H1 (cell line): ENCODE results near the gene WDR3. TPM values are rescaled to one million over a fixed set of nuclear protein-coding genes. Genes with fewer than 3 reads are reported as not detected.

ENCODE experiments used
- CTCF ChIA-PET: fragments of 300-600 bp; sonication (Branson Sonifier 250); formaldehyde crosslinking; loops from one replicate; lab custom pipeline; 2021; ENCODE audit not compliant: partially characterized antibody; lab: Charles Lee
- POLR2A ChIA-PET: fragments of 300-600 bp; sonication (Branson Sonifier 250); formaldehyde crosslinking; loops from one replicate; lab custom pipeline; 2021; ENCODE audit warnings: inconsistent platforms; ENCODE audit not compliant: partially characterized antibody; lab: Charles Lee
- DNase-seq, 2 experiments: peaks; one replicate each; pipeline versions ENCODE4 v3.0.0 to v3.0.0-alpha.2; 2010 to 2022; ENCODE audit warnings: low spot score in 2 of 2, low read depth in 1 of 2, mixed read lengths in 1 of 2
- FAIRE-seq: peaks from 2 replicates; lab custom pipeline; 2011; peaks lifted over from hg19 to GRCh38; lab: Jason Lieb, UNC
- H2AFZ ChIP-seq: 2 replicates; pipeline ENCODE4 v1.8.1; 2012; ENCODE audit warnings: low read length, inconsistent platforms
- H2AK5ac ChIP-seq: 2 replicates; pipeline ENCODE4 v1.6.1; 2013; ENCODE audit warnings: low read depth, low read length
- H2BK120ac ChIP-seq: replicated peaks from 2 replicates; pipeline ENCODE3; 2013; ENCODE audit warnings: low read depth, low read length, inconsistent platforms
- H2BK12ac ChIP-seq: 2 replicates; pipeline ENCODE4 v1.6.1; 2013; ENCODE audit warnings: low read depth, low read length
- H2BK15ac ChIP-seq: 2 replicates; pipeline ENCODE4 v1.6.1; 2013; ENCODE audit warnings: low read length
- H2BK20ac ChIP-seq: 2 replicates; pipeline ENCODE4 v1.6.1; 2013; ENCODE audit warnings: low read length
- H2BK5ac ChIP-seq: 2 replicates; pipeline ENCODE4 v1.6.1; 2013; ENCODE audit warnings: low read depth, low read length
- H3K14ac ChIP-seq: 2 replicates; pipeline ENCODE4 v1.6.1; 2013; ENCODE audit warnings: inconsistent platforms; ENCODE audit not compliant: insufficient read length
- H3K18ac ChIP-seq: 2 replicates; pipeline ENCODE4 v1.6.1; 2013; ENCODE audit warnings: low read length; ENCODE audit errors: extremely low read depth
- H3K23ac ChIP-seq: 2 replicates; pipeline ENCODE4 v1.6.1; 2013; ENCODE audit warnings: inconsistent platforms; ENCODE audit not compliant: insufficient read length
- H3K23me2 ChIP-seq: 2 replicates; pipeline ENCODE4 v1.6.1; 2013; ENCODE audit warnings: low read depth, low read length
- H3K27ac ChIP-seq: 2 replicates; pipeline ENCODE4 v1.6.1; 2011; ENCODE audit warnings: low read depth, low read length, inconsistent platforms
- H3K27me3 ChIP-seq, 4 experiments: replicated peaks in 1 of 4; 1 replicate in 1 of 4; 2 replicates in 3 of 4; pipeline versions ENCODE4 v1.6.1 to v1.8.1; 2011 to 2013; ENCODE audit warnings: low read length in 3 of 4, mild to moderate bottlenecking in 3 of 4, inconsistent platforms in 2 of 4, mixed read lengths in 2 of 4, moderate library complexity in 1 of 4; ENCODE audit not compliant: control insufficient read depth in 3 of 4, insufficient read depth in 3 of 4; ENCODE audit errors: extremely low read depth in 1 of 4
- H3K36me3 ChIP-seq, 4 experiments: 2 replicates each; pipeline versions ENCODE4 v1.6.1 to v1.8.1; 2011 to 2013; ENCODE audit warnings: mild to moderate bottlenecking in 4 of 4, low read length in 3 of 4, moderate library complexity in 2 of 4, control low read depth in 1 of 4, inconsistent platforms in 1 of 4; ENCODE audit not compliant: insufficient read depth in 4 of 4, control insufficient read depth in 2 of 4
- H3K4ac ChIP-seq: replicated peaks from 2 replicates; pipeline ENCODE3; 2013; ENCODE audit warnings: low read length, low read depth, mixed read lengths, inconsistent platforms; ENCODE audit not compliant: insufficient read length
- H3K4me1 ChIP-seq, 4 experiments: replicated peaks in 1 of 4; 1 replicate in 1 of 4; 2 replicates in 3 of 4; pipeline versions ENCODE4 v1.6.1 to v1.8.1; 2011 to 2013; ENCODE audit warnings: low read length in 3 of 4, inconsistent platforms in 2 of 4, mixed read lengths in 1 of 4; ENCODE audit not compliant: insufficient read depth in 4 of 4, control insufficient read depth in 3 of 4
- H3K4me2 ChIP-seq, 2 experiments: 2 replicates each; pipeline versions ENCODE4 v1.6.1 to v1.8.1; 2011 to 2013; ENCODE audit warnings: low read depth in 2 of 2, low read length in 2 of 2, control low read depth in 1 of 2, inconsistent platforms in 1 of 2, mild to moderate bottlenecking in 1 of 2; ENCODE audit not compliant: insufficient read depth in 1 of 2
- H3K4me3 ChIP-seq, 4 experiments: fragments of 200-600, 300-600 bp in 1 of 4; sonication (generic), shearing (Covaris generic), sonication (Bioruptor Twin) in 1 of 4; 2 replicates each; pipeline versions ENCODE4 v1.5.1 to v1.8.1; 2011 to 2016; ENCODE audit warnings: low read length in 4 of 4, low read depth in 3 of 4, control low read depth in 2 of 4, inconsistent platforms in 2 of 4, mild to moderate bottlenecking in 2 of 4, mixed read lengths in 1 of 4, moderate library complexity in 1 of 4; ENCODE audit not compliant: insufficient read depth in 2 of 4; ENCODE audit errors: extremely low read depth in 1 of 4
- H3K56ac ChIP-seq: replicated peaks from 2 replicates; pipeline ENCODE3; 2013; ENCODE audit warnings: low read depth, mild to moderate bottlenecking, mixed read lengths, low read length, inconsistent platforms; ENCODE audit not compliant: insufficient read length
- H3K79me1 ChIP-seq: 2 replicates; pipeline ENCODE4 v1.6.1; 2013; ENCODE audit warnings: low read depth, low read length, control low read depth
- H3K79me2 ChIP-seq, 2 experiments: 2 replicates each; pipeline versions ENCODE4 v1.6.1 to v1.8.1; 2012 to 2013; ENCODE audit warnings: low read length in 2 of 2, mild to moderate bottlenecking in 2 of 2, inconsistent platforms in 1 of 2; ENCODE audit not compliant: insufficient read depth in 2 of 2, control insufficient read depth in 1 of 2
- H3K9ac ChIP-seq, 4 experiments: replicated peaks in 1 of 4; 1 replicate in 1 of 4; 2 replicates in 3 of 4; pipeline versions ENCODE4 v1.6.1 to v1.8.1; 2011 to 2013; ENCODE audit warnings: low read depth in 3 of 4, low read length in 3 of 4, control low read depth in 2 of 4, mild to moderate bottlenecking in 2 of 4, moderate library complexity in 2 of 4, inconsistent platforms in 1 of 4; ENCODE audit errors: extremely low read depth in 1 of 4
- H3K9me3 ChIP-seq, 2 experiments: 2 replicates each; pipeline versions ENCODE4 v1.6.1 to v1.8.1; 2012 to 2013; ENCODE audit warnings: mild to moderate bottlenecking in 2 of 2, moderate library complexity in 2 of 2, control low read depth in 1 of 2, inconsistent platforms in 1 of 2, low read depth in 1 of 2, low read length in 1 of 2, mixed read lengths in 1 of 2; ENCODE audit not compliant: insufficient read depth in 2 of 2
- H4K20me1 ChIP-seq, 2 experiments: replicated peaks in 1 of 2; 2 replicates each; pipeline versions ENCODE3 to v1.8.1; 2011 to 2013; ENCODE audit warnings: inconsistent platforms in 2 of 2, low read length in 2 of 2, mild to moderate bottlenecking in 1 of 2; ENCODE audit not compliant: insufficient read depth in 2 of 2, control insufficient read depth in 1 of 2
- H4K5ac ChIP-seq: 2 replicates; pipeline ENCODE4 v1.6.1; 2013; ENCODE audit warnings: low read length, low read depth, mixed read lengths, inconsistent platforms; ENCODE audit not compliant: insufficient read length
- H4K8ac ChIP-seq: 2 replicates; pipeline ENCODE4 v1.8.0; 2013; ENCODE audit warnings: mild to moderate bottlenecking, moderate library complexity, low read length, inconsistent platforms; ENCODE audit not compliant: insufficient read depth; ENCODE audit errors: extremely low read depth
- H4K91ac ChIP-seq: replicated peaks from 2 replicates; pipeline ENCODE3; 2013; ENCODE audit warnings: low read length, mixed read lengths, inconsistent platforms; ENCODE audit not compliant: insufficient read length
- POLR2A ChIP-seq, 2 experiments: IDR thresholded peaks; 1 replicate in 1 of 2; 2 replicates in 1 of 2; pipeline ENCODE4 v1.6.1; 2011; ENCODE audit warnings: low read depth in 2 of 2, low read length in 2 of 2, mild to moderate bottlenecking in 2 of 2; ENCODE audit errors: control extremely low read depth in 1 of 2
- SP2 ChIP-seq: IDR thresholded peaks from 2 replicates; pipeline ENCODE4 v1.6.1; 2012; ENCODE audit warnings: mild to moderate bottlenecking, low read length, inconsistent platforms
- USF2 ChIP-seq: IDR thresholded peaks from 2 replicates; pipeline ENCODE4 v1.6.1; 2011; ENCODE audit warnings: low read length, improper control_type of control experiment
- WGBS, 2 experiments: shearing (Covaris generic) in 1 of 2; methylation state at CpG; one replicate each; pipeline versions ENCODE4 v1.1.6 to v1.1.7; 2013 to 2015; ENCODE audit warnings: low lambda C conversion rate in 2 of 2, mixed read lengths in 2 of 2, inconsistent platforms in 1 of 2, low coverage in 1 of 2, missing lambda C conversion rate in 1 of 2; ENCODE audit not compliant: insufficient replicate concordance in 2 of 2, insufficient coverage in 1 of 2, insufficient read length in 1 of 2; ENCODE audit errors: extremely low coverage in 1 of 2, missing lambda C conversion rate in 1 of 2; 5-methylcytosine and 5-hydroxymethylcytosine counted together
- polyA plus RNA-seq, 7 experiments: library from polyadenylated mRNA; depleted of rRNA in 3 of 7; stranded (reverse) in 5 of 7; unstranded in 2 of 7; fragments of >200 nt in 5 of 7; fragments of 200-250 nt in 2 of 7; gene quantifications; 1 replicate in 5 of 7; 2 replicates in 1 of 7; 4 replicates in 1 of 7; pipeline versions ENCODE4 v1.2.1 to v1.2.3, GENCODE V29; 2011 to 2013; ENCODE audit warnings: missing spikeins in 2 of 7, mixed read lengths in 2 of 7
- total RNA-seq: library from RNA; stranded (reverse); fragmentation: NEBNext Ultra II Directional; extraction: Animal tissue kit (Norgen Biotek cat#: 25700); gene quantifications from 2 replicates; pipeline ENCODE4 v1.2.1, GENCODE V29; 2021

The WDR3 gene
- total and polyA plus RNA-seq, 2 of the 8 experiments (the other 6 are each of a cell fraction or from before 2014, with no cell fraction given) = 18.2 to 67.9 TPM

- peaks cover 0 to 1% (median 0%) of the 10 kb centered on the region in 4 experiments; a peak in 1 of 7 replicates for H3K27me3 ChIP-seq
- H3K9me3 ChIP-seq = no peaks in the 10 kb centered on the region
- no peaks in the 10 kb centered on the region for H3K23me2 ChIP-seq
- no peak overlapping the region for H3K18ac ChIP-seq
- H3K36me3 ChIP-seq = no peaks in the 10 kb centered on the region
- no peak overlapping the region for H3K56ac ChIP-seq
- FAIRE-seq (no peak), DNase-seq (no peak)
- no peak overlapping the region for H3K27ac ChIP-seq
- no peaks in the 10 kb centered on the region for H3K79me2 ChIP-seq
- H3K14ac ChIP-seq = no peak overlapping the region
- H3K9ac ChIP-seq = no peak overlapping the region
- H2AK5ac ChIP-seq = no peak overlapping the region
- H4K8ac ChIP-seq = no peak overlapping the region
- H3K4me3 ChIP-seq = no peak overlapping the region
- 92% methylated on average over 1 of the region's 1 CpG; no CpG with 5 or more reads in 1 of the 2 experiments for whole genome bisulfite sequencing, 2 experiments
- H4K5ac ChIP-seq = no peak overlapping the region
- no peak overlapping the region for H2BK120ac ChIP-seq
- no peak overlapping the region for H3K4me2 ChIP-seq
- no peaks in the 10 kb centered on the region for H3K79me1 ChIP-seq
- H3K23ac ChIP-seq = no peak overlapping the region
- CTCF ChIA-PET = no interaction called here
- no peak overlapping the region for H2BK15ac ChIP-seq
- H4K20me1 ChIP-seq = no peaks in the 10 kb centered on the region
- H2AFZ ChIP-seq = no peak overlapping the region
- no peak overlapping the region for H4K91ac ChIP-seq
- no peak overlapping the region for H2BK20ac ChIP-seq
- no peak overlapping the region for H2BK12ac ChIP-seq
- TF ChIP-seq POLR2A (IDR thresholded peaks at IDR 0.05; ENCODE audit: control extremely low read depth in 1 of 2, low read depth in 2 of 2, low read length in 2 of 2) (no peak), SP2 (no peak), USF2 (no peak)
- H2BK5ac ChIP-seq = no peak overlapping the region
- no peak overlapping the region for H3K4ac ChIP-seq
- H3K4me1 ChIP-seq = no peaks in the 10 kb centered on the region
- POLR2A ChIA-PET = no interaction called here
Observed at GRCh38 chr1:117985239-117985638, 55.7 kb downstream of the WDR3 start.
